Uterus (tissue), 4 donors: ENCODE results near the gene HID1. TPM values are rescaled to one million over a fixed set of nuclear protein-coding genes. Genes with fewer than 3 reads are reported as not detected.

Experiments
- DNase-seq, 2 donors: peaks; one replicate each; pipeline ENCODE4 v3.0.0-alpha.2; 2019 to 2020
- H3K27ac ChIP-seq, 2 donors: fragments of 200-600 bp; sonication (generic); 1 replicate in 1 of 2; 2 replicates in 1 of 2; pipeline ENCODE4 v1.5.1; 2016 to 2018
- H3K27me3 ChIP-seq, 2 donors: fragments of 200-600 bp; sonication (generic); one replicate each; pipeline ENCODE4 v1.5.1; 2018 to 2019; ENCODE audit warnings: control low read depth in 1 of 2
- H3K36me3 ChIP-seq, 2 donors: fragments of 200-600 bp; sonication (generic); one replicate each; pipeline ENCODE4 v1.5.1; 2019; ENCODE audit warnings: control low read depth in 1 of 2
- H3K4me1 ChIP-seq, 2 donors: fragments of 200-600 bp; sonication (generic); one replicate each; pipeline ENCODE4 v1.5.1; 2018 to 2019; ENCODE audit warnings: control low read depth in 1 of 2
- H3K4me3 ChIP-seq, 2 donors: fragments of 200-600 bp; sonication (generic); 1 replicate in 1 of 2; 2 replicates in 1 of 2; pipeline ENCODE4 v1.5.1; 2018 to 2019; ENCODE audit warnings: mild to moderate bottlenecking in 1 of 2
- H3K9me3 ChIP-seq, 2 donors: fragments of 200-600 bp; sonication (generic); one replicate each; pipeline ENCODE4 v1.5.1; 2019; ENCODE audit warnings: control low read depth in 1 of 2
- CTCF ChIP-seq, 4 experiments: fragments of 200-600 bp in 2 of 4; fragments of 450-650 bp in 2 of 4; sonication (generic) in 2 of 4; IDR thresholded peaks; one replicate each; pipeline ENCODE4 v1.5.1; 2016 to 2019; ENCODE audit warnings: antibody characterized with exemption in 4 of 4, mild to moderate bottlenecking in 2 of 4, moderate library complexity in 1 of 4
- POLR2A ChIP-seq, 2 donors: fragments of 450-650 bp; IDR thresholded peaks; one replicate each; pipeline ENCODE4 v1.6.1; 2016; ENCODE audit warnings: antibody characterized with exemption in 2 of 2, mild to moderate bottlenecking in 1 of 2, moderate library complexity in 1 of 2
- intact Hi-C: fragments of 100-400 bp; cut with DNase I; formaldehyde crosslinking; loops from one replicate; pipeline ENCODE4 v1.15.1; 2023; ENCODE audit warnings: low total_unique reads
- total RNA-seq, 4 donors: library from RNA; depleted of rRNA in 3 of 4; stranded (reverse); fragments of >200 nt in 3 of 4; gene quantifications; one replicate each; pipeline versions ENCODE4 v1.1.0 to v1.2.4, GENCODE V29; 2014 to 2023
- donor health status: DM: yes; HTN: yes; CAD: no.

The HID1 gene
- total RNA-seq, 4 donors from 2014 or later = 4.4 to 46.2 (median 22.6) TPM

GRCh38 chr17:74943808-74944522 is 28.6 kb downstream of the HID1 start:
- intact Hi-C loops = no loop called here
- H3K27me3 ChIP-seq = no peaks in the 10 kb centered on the region

DNA sequence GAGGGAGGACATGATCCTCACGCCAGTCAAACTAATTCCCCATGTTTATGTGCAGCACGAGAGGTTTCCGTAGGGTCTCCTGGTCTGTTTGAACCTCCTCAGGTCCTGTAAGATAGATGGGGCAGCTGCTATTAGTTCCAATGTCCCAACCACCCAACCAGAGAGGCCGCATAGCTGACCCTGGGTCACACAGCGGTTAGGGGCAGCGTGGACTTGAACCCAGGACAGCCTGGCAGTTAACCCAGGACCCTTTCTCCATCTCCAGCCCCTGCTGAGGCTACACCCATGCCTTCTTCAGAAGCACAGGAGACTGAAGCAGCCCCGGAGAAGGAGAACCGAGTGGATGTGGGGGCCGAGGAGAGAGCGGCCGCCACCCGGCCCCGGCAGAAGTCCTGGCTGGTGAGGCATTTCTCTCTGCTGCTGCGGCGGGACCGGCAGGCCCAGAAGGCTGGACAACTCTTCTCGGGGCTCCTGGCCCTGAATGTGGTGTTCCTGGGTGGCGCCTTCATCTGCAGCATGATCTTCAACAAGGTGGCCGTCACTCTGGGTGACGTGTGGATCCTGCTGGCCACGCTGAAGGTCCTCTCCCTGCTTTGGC is 31.3 kb downstream of the HID1 start:
- intact Hi-C loops = no loop called here
- TF ChIP-seq CTCF (IDR thresholded peaks at IDR 0.05) (no peak), POLR2A (IDR thresholded peaks at IDR 0.05) (no peak)
- Histone ChIP-seq H3K27me3 (peaks cover 0 to 11% of the 10 kb centered on the region in 2 donors), H3K27ac (no peak overlapping the region), H3K9me3 (no peaks in the 10 kb centered on the region), H3K4me1 (no peaks in the 10 kb centered on the region), H3K36me3 (no peaks in the 10 kb centered on the region), H3K4me3 (no peak overlapping the region)
- DNase-seq = no peak

More at GRCh38 chr17:74943808-74944522, 28.6 kb downstream of the HID1 start:
- Histone ChIP-seq H3K27ac (no peak overlapping the region), H3K36me3 (no peaks in the 10 kb centered on the region), H3K4me1 (no peaks in the 10 kb centered on the region), H3K4me3 (no peak overlapping the region), H3K9me3 (no peaks in the 10 kb centered on the region)
- TF ChIP-seq CTCF (IDR thresholded peaks at IDR 0.05) (no peak), POLR2A (IDR thresholded peaks at IDR 0.05) (no peak)
- DNase-seq = no peak

GRCh38 chr17:74939534-74939933 is 33.0 kb downstream of the HID1 start:
- no peak for DNase-seq
- H3K27me3 ChIP-seq = peaks cover 0 to 24% of the 10 kb centered on the region in 2 donors
- H3K4me3 ChIP-seq = no peak overlapping the region
- no peaks in the 10 kb centered on the region for H3K36me3 ChIP-seq
- no peak overlapping the region for H3K27ac ChIP-seq
- H3K9me3 ChIP-seq = no peaks in the 10 kb centered on the region
- TF ChIP-seq POLR2A (IDR thresholded peaks at IDR 0.05) (no peak), CTCF (IDR thresholded peaks at IDR 0.05) (no peak)
- H3K4me1 ChIP-seq = no peaks in the 10 kb centered on the region
- intact Hi-C loops = no loop called here

DNA sequence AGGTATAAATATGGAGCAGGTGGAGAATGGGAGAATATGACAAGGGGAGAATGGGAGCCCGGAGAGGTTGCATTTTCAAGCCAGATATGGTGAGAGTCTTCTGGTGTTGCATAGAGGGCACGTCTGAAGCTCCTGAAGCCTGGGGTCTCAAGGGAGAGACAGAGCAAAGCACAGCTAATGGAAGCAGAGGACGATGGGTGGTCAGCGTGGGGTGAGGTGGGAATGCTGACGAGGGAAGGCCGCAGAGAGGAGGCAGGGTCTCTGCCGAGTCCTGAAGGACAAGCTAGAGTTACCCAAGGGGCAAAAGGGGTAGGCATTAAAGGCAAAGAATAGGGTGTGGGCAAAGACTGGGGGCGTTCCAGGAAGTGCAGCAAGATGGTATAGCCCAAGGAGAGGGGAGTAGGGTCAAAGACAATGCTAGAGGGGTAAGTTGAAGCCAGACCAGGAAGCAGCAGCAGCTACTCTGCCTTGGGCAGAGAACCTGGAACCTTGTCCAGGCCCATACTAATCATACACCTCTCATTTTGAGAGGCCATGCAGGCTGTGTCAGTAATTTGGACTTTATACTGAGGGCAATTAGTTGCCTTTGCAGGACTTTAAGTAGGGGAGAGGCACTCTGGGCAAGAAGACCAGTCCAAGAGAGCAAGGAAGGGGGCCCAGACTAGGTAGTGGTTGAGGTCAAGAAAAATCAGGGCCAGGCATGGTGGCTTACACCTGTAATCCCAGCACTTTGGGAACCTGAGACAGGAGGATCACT is 34.2 kb downstream of the HID1 start:
- H3K4me1 ChIP-seq = no peaks in the 10 kb centered on the region
- TF ChIP-seq CTCF (IDR thresholded peaks at IDR 0.05) (no peak), POLR2A (IDR thresholded peaks at IDR 0.05) (no peak)
- intact Hi-C loops = no loop called here
- H3K27ac ChIP-seq = no peak overlapping the region
- H3K36me3 ChIP-seq = no peaks in the 10 kb centered on the region
- no peak for DNase-seq
- no peak overlapping the region for H3K4me3 ChIP-seq
- no peaks in the 10 kb centered on the region for H3K9me3 ChIP-seq
- H3K27me3 ChIP-seq = peaks cover 0 to 27% of the 10 kb centered on the region in 2 donors
